DMS153 (cell line): ENCODE results near the gene CD151.

ENCODE experiments used
- DNase-seq: peaks from one replicate; lab custom pipeline; 2025; lab: John Stamatoyannopoulos, UW

CD151 gene

GRCh38 chr11:832529-833113 lies at the start of gene CD151:
CD151 (plus strand) TSS chr11:832952; CDS start chr11:836070, 3,118 bp downstream.
- no peak for DNase-seq

GRCh38 chr11:783581-784015 lies 49.2 kb upstream of the CD151 start:
- peak; percentile 54 for DNase-seq

- no peak for DNase-seq
Observed at GRCh38 chr11:786235-787083, 46.3 kb upstream of the CD151 start.

GRCh38 chr11:787084-787675 lies 45.6 kb upstream of the CD151 start:
- no peak for DNase-seq

GRCh38 chr11:788009-788640 lies 44.6 kb upstream of the CD151 start:
- DNase-seq = no peak

- no peak for DNase-seq
Observed at GRCh38 chr11:788953-789940, 43.5 kb upstream of the CD151 start.

- no peak for DNase-seq
Observed at GRCh38 chr11:789943-790342, 42.8 kb upstream of the CD151 start, which contains the start of gene CEND1. CEND1 (minus strand) TSS chr11:790090; CDS start chr11:788576, 1,514 bp downstream.

- DNase-seq = no peak
Observed at GRCh38 chr11:790721-791564, 41.8 kb upstream of the CD151 start.

- DNase-seq = no peak
Observed at GRCh38 chr11:791658-792534, 40.9 kb upstream of the CD151 start.

- DNase-seq = no peak
Observed at GRCh38 chr11:792535-792821, 40.3 kb upstream of the CD151 start.

GRCh38 chr11:792873-793272 lies 39.9 kb upstream of the CD151 start:
- DNase-seq = no peak

GRCh38 chr11:793556-793955 lies 39.2 kb upstream of the CD151 start:
- DNase-seq = no peak

GRCh38 chr11:794013-794765 lies 38.6 kb upstream of the CD151 start:
- no peak for DNase-seq

GRCh38 chr11:794766-795633 lies 37.8 kb upstream of the CD151 start:
- no peak for DNase-seq

- DNase-seq = peak; percentile 49
Observed at GRCh38 chr11:795634-796564, 36.9 kb upstream of the CD151 start.

GRCh38 chr11:796565-797295 lies 36.0 kb upstream of the CD151 start:
- no peak for DNase-seq
